Stromal cell of bone marrow (primary cell): ENCODE results near the gene CSF3R.
A peak's percentile ranks its signal among the peaks of the same experiment; 100 is the strongest.

Experiments
- DNase-seq: peaks from one replicate; pipeline ENCODE4 v3.0.0-alpha.2; 2012; ENCODE audit warnings: low read depth

CSF3R gene

GRCh38 chr1:36482724-36483388, at the start of gene CSF3R:
Gene CSF3R, minus strand, starts transcription at chr1:36482913. Its CDS starts 3,417 bp downstream, at chr1:36479496.
- DNase-seq, result no peak

- DNase-seq, result no peak
Measured at GRCh38 chr1:36531833-36532232, 49.1 kb upstream of the CSF3R start.

GRCh38 chr1:36530791-36531190, 48.1 kb upstream of the CSF3R start:
- no peak for DNase-seq

GRCh38 chr1:36530261-36530660, 47.5 kb upstream of the CSF3R start:
- DNase-seq, result no peak

- DNase-seq, result no peak
Measured at GRCh38 chr1:36529769-36530260, 47.1 kb upstream of the CSF3R start.

- no peak for DNase-seq
Measured at GRCh38 chr1:36528361-36529349, 45.9 kb upstream of the CSF3R start.

GRCh38 chr1:36525166-36525565, 42.5 kb upstream of the CSF3R start:
- DNase-seq, result no peak

GRCh38 chr1:36524359-36525062, 41.8 kb upstream of the CSF3R start:
- no peak for DNase-seq

- DNase-seq, result no peak
Measured at GRCh38 chr1:36523850-36524249, 41.1 kb upstream of the CSF3R start.

GRCh38 chr1:36523230-36523495, 40.5 kb upstream of the CSF3R start:
- no peak for DNase-seq

- no peak for DNase-seq
Measured at GRCh38 chr1:36522461-36523229, 39.9 kb upstream of the CSF3R start.

GRCh38 chr1:36522021-36522420, 39.3 kb upstream of the CSF3R start:
- no peak for DNase-seq

- DNase-seq, result no peak
Measured at GRCh38 chr1:36520771-36521420, 38.2 kb upstream of the CSF3R start.

GRCh38 chr1:36520056-36520455, 37.3 kb upstream of the CSF3R start:
- no peak for DNase-seq

GRCh38 chr1:36517011-36517771, 34.5 kb upstream of the CSF3R start:
- DNase-seq, result no peak

GRCh38 chr1:36516372-36517010, 33.8 kb upstream of the CSF3R start:
- peak; percentile 35 for DNase-seq

GRCh38 chr1:36515315-36516138, 32.8 kb upstream of the CSF3R start:
- no peak for DNase-seq

GRCh38 chr1:36514501-36514900, 31.8 kb upstream of the CSF3R start:
- DNase-seq, result no peak
